CD4-positive, alpha-beta T cell (primary cell): Measurements from ENCODE around the gene TRAK1. TPM values are rescaled to one million over a fixed set of nuclear protein-coding genes. Genes with fewer than 3 reads are reported as not detected.

Source experiments
- ATAC-seq: fragments of 200-7000 bp; cut with Tn5 transposase; one replicate; pipeline ENCODE4 v1.10.0; 2022; ENCODE audit warnings: mild to moderate bottlenecking; ENCODE audit not compliant: poor library complexity
- CTCF ChIA-PET: fragments of 350-600 bp; sonication (Branson Sonifier 250); formaldehyde crosslinking; loops from one replicate; lab custom pipeline; 2021; ENCODE audit warnings: antibody characterized with exemption, inconsistent platforms; lab: Charles Lee
- POLR2A ChIA-PET: fragments of 350-600 bp; sonication (Branson Sonifier 250); formaldehyde crosslinking; loops from one replicate; lab custom pipeline; 2021; ENCODE audit warnings: antibody characterized with exemption, inconsistent platforms; lab: Charles Lee
- DNase-seq, 14 experiments: peaks; one replicate each; pipeline ENCODE4 v3.0.0-alpha.2; 2013 to 2020; ENCODE audit warnings: mixed read lengths in 2 of 14
- H3K27ac ChIP-seq, 2 donors: one replicate each; pipeline versions ENCODE4 v1.5.1 to v1.7.0; 2013; ENCODE audit warnings: low read length in 2 of 2, low read depth in 1 of 2, mild to moderate bottlenecking in 1 of 2
- H3K27me3 ChIP-seq, 2 experiments: 1 replicate in 1 of 2; 2 replicates in 1 of 2; pipeline versions ENCODE4 v1.6.1 to v1.7.0; 2013; ENCODE audit warnings: low read length in 2 of 2, control low read depth in 1 of 2, mild to moderate bottlenecking in 1 of 2, moderate library complexity in 1 of 2; ENCODE audit not compliant: insufficient read depth in 2 of 2, control insufficient read depth in 1 of 2
- H3K36me3 ChIP-seq: one replicate; pipeline ENCODE4 v1.6.1; 2013; ENCODE audit warnings: low read length, control low read depth; ENCODE audit not compliant: insufficient read depth
- H3K4me1 ChIP-seq: one replicate; pipeline ENCODE4 v1.6.1; 2013; ENCODE audit warnings: low read length, control low read depth; ENCODE audit not compliant: insufficient read depth
- H3K4me3 ChIP-seq: one replicate; pipeline ENCODE4 v1.5.1; 2013; ENCODE audit warnings: mild to moderate bottlenecking, low read length, moderate library complexity
- H3K9me3 ChIP-seq, 2 experiments: 1 replicate in 1 of 2; 2 replicates in 1 of 2; pipeline versions ENCODE4 v1.6.1 to v1.7.0; 2013; ENCODE audit warnings: low read length in 2 of 2, mild to moderate bottlenecking in 2 of 2, control low read depth in 1 of 2, moderate library complexity in 1 of 2; ENCODE audit not compliant: control insufficient read depth in 1 of 2, insufficient read depth in 1 of 2
- H3K27ac Mint-ChIP-seq: one replicate; pipeline ENCODE4 v1.8.0; 2020; ENCODE audit warnings: mixed read lengths
- H3K27me3 Mint-ChIP-seq: one replicate; pipeline ENCODE4 v1.8.0; 2021; ENCODE audit warnings: mixed read lengths
- H3K36me3 Mint-ChIP-seq: one replicate; pipeline ENCODE4 v1.8.0; 2021; ENCODE audit warnings: low read depth, mixed read lengths
- H3K4me1 Mint-ChIP-seq: one replicate; pipeline ENCODE4 v1.8.0; 2021; ENCODE audit warnings: low read depth, mixed read lengths
- H3K4me3 Mint-ChIP-seq: one replicate; pipeline ENCODE4 v1.8.0; 2020; ENCODE audit warnings: mild to moderate bottlenecking, mixed read lengths
- H3K9me3 Mint-ChIP-seq: one replicate; pipeline ENCODE4 v1.8.0; 2020; ENCODE audit warnings: mixed read lengths
- intact Hi-C, 2 experiments: fragments of 100-400 bp; cut with DNase I in 1 of 2; cut with micrococcal nuclease in 1 of 2; formaldehyde crosslinking; loops; one replicate each; pipeline versions ENCODE4 v1.15.1 to v1.9.0; 2023 to 2025; cut with DNase I, micrococcal nuclease
- total RNA-seq, 174 experiments: library from RNA in 2 of 174; stranded (reverse) in 2 of 174; gene quantifications; one replicate each; pipeline ENCODE4 v1.2.3 and lab custom pipeline; 2021 to 2026
- TF ChIP-seq, protein P1 (sequence below): fragments of 200-600 bp; IDR thresholded peaks from one replicate; pipeline ENCODE4 v1.8.0; 2022; ENCODE audit warnings: antibody characterized with exemption, mild to moderate bottlenecking

Gene TRAK1
- total RNA-seq, 2 experiments from 2014 or later, result 16.0 to 16.7 TPM

DNA sequence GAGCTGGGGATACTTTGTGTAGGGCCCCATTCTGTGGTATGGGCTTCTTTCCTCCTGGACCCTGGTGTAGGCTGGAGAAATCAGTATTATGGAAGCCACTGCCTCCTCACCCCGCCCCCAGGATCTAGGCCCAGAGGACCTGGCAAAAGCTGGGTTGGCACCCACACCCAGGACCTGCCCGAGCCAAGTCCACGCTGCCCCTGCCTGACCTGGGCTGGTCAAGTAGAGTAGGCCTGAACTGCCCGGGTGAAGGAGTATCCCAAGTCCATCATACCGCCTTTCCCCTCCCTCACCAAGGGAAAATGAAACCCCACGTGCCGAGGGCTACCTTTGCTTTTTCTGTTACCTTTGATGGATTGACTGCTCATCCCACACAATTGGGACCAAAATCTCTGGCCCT lies 37.7 kb upstream of the TRAK1 start:
- ATAC-seq, result no peak
- Histone ChIP-seq H3K27ac (no peak overlapping the region), H3K4me1 (peaks cover 2% of the 10 kb centered on the region), H3K9me3 (no peaks in the 10 kb centered on the region), H3K4me3 (no peak overlapping the region), H3K27me3 (no peaks in the 10 kb centered on the region), H3K36me3 (no peaks in the 10 kb centered on the region)
- peaks cover 25% of the 10 kb centered on the region for H3K4me1 Mint-ChIP-seq
- H3K27me3 Mint-ChIP-seq, result no peaks in the 10 kb centered on the region
- ChIA-PET POLR2A (no interaction called here), CTCF (no interaction called here)
- intact Hi-C loops, result no loop called here
- DNase-seq, result no peak
- no peak overlapping the region for H3K27ac Mint-ChIP-seq
- no peaks in the 10 kb centered on the region for H3K9me3 Mint-ChIP-seq
- no peaks in the 10 kb centered on the region for H3K36me3 Mint-ChIP-seq
- TF ChIP-seq, protein P1, sequence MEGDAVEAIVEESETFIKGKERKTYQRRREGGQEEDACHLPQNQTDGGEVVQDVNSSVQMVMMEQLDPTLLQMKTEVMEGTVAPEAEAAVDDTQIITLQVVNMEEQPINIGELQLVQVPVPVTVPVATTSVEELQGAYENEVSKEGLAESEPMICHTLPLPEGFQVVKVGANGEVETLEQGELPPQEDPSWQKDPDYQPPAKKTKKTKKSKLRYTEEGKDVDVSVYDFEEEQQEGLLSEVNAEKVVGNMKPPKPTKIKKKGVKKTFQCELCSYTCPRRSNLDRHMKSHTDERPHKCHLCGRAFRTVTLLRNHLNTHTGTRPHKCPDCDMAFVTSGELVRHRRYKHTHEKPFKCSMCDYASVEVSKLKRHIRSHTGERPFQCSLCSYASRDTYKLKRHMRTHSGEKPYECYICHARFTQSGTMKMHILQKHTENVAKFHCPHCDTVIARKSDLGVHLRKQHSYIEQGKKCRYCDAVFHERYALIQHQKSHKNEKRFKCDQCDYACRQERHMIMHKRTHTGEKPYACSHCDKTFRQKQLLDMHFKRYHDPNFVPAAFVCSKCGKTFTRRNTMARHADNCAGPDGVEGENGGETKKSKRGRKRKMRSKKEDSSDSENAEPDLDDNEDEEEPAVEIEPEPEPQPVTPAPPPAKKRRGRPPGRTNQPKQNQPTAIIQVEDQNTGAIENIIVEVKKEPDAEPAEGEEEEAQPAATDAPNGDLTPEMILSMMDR, result no peak
- H3K4me3 Mint-ChIP-seq, result no peak overlapping the region

DNA sequence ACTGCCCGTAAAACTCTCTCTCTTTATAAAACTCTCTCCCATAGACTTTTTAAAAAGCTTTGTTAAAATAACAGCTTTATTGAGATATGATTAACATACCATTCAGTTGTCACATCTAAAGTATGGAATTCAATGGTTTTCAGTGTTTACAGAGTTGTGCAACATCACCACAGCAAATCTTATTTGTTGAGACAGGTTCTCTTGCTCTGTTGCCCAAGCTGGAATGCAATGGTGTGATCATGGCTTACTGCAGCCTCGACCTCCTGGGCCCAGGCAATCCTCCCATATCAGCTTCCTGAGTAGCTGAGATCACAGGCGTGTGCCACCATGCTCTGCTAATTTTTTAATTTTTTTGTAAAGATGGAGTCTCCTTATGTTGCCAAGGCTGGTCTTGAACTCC lies 35.9 kb upstream of the TRAK1 start:
- Histone ChIP-seq H3K9me3 (no peaks in the 10 kb centered on the region), H3K4me3 (no peak overlapping the region), H3K36me3 (no peaks in the 10 kb centered on the region), H3K27ac (no peak overlapping the region), H3K27me3 (no peaks in the 10 kb centered on the region), H3K4me1 (no peaks in the 10 kb centered on the region)
- Mint-ChIP-seq H3K27ac (no peak overlapping the region), H3K9me3 (no peaks in the 10 kb centered on the region), H3K27me3 (no peaks in the 10 kb centered on the region), H3K4me3 (no peak overlapping the region), H3K36me3 (no peaks in the 10 kb centered on the region), H3K4me1 (peaks cover 14% of the 10 kb centered on the region)
- ChIA-PET CTCF (no interaction called here), POLR2A (no interaction called here)
- ATAC-seq, result no peak
- DNase-seq, result no peak
- TF ChIP-seq, protein P1, result no peak
- intact Hi-C loops, result no loop called here

DNA sequence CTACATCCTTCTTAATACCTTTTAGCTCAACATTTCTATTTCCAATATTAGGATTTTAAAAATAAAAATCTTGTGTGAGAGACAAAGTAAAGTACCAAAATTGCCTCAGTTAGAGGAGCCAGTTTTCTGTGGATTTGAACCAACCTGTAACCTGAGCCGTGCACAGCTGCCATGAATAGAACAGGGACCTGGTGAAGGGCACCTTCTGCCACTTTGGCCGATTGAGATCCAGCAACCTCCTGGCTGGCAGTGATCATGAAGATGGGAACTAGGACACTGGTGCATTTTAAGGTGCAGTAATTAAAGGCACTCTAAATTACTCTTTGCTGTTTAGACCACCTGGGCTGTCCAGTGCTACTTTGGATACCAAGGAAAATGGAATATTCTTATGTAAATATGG lies 34.3 kb upstream of the TRAK1 start:
- DNase-seq, result no peak
- ATAC-seq, result no peak
- no peaks in the 10 kb centered on the region for H3K9me3 Mint-ChIP-seq
- no peaks in the 10 kb centered on the region for H3K27me3 Mint-ChIP-seq
- TF ChIP-seq, protein P1, result no peak
- H3K27ac Mint-ChIP-seq, result no peak overlapping the region
- H3K27me3 ChIP-seq, result no peaks in the 10 kb centered on the region
- no peak overlapping the region for H3K4me3 Mint-ChIP-seq
- peaks cover 14% of the 10 kb centered on the region for H3K4me1 Mint-ChIP-seq
- ChIA-PET POLR2A (no interaction called here), CTCF (interaction anchor here (0.6 kb wide), 1 partner anchor 57 kb away, joined by 4 read pairs; no protein-coding TSS in a partner anchor)
- no peaks in the 10 kb centered on the region for H3K4me1 ChIP-seq
- no peaks in the 10 kb centered on the region for H3K36me3 Mint-ChIP-seq
- no peaks in the 10 kb centered on the region for H3K36me3 ChIP-seq
- intact Hi-C loops, result no loop called here
- no peak overlapping the region for H3K4me3 ChIP-seq
- no peaks in the 10 kb centered on the region for H3K9me3 ChIP-seq
- no peak overlapping the region for H3K27ac ChIP-seq
